Transverse colon (tissue), 4 donors: ENCODE measurements around the gene MRPS33.

Experiments
- CTCF ChIP-seq, 5 experiments: fragments of 200-600 bp in 3 of 5; fragments of 450-650 bp in 2 of 5; sonication (generic) in 3 of 5; IDR thresholded peaks; 1 replicate in 2 of 5; 2 replicates in 3 of 5; pipeline ENCODE4 v1.5.1; 2016 to 2017; ENCODE audit warnings: antibody characterized with exemption in 5 of 5, inconsistent platforms in 3 of 5, mild to moderate bottlenecking in 2 of 5, moderate library complexity in 1 of 5
- EP300 ChIP-seq: sonication (generic); formaldehyde crosslinking; IDR thresholded peaks from one replicate; pipeline ENCODE4 v1.6.1; 2017; ENCODE audit warnings: antibody characterized with exemption, low read depth
- POLR2A ChIP-seq: fragments of 450-650 bp; IDR thresholded peaks from one replicate; pipeline ENCODE4 v1.6.1; 2016; ENCODE audit warnings: antibody characterized with exemption, mild to moderate bottlenecking, moderate library complexity
- POLR2AphosphoS5 ChIP-seq, 3 donors: sonication (generic); formaldehyde crosslinking; IDR thresholded peaks; one replicate each; pipeline ENCODE4 v1.6.1; 2016; ENCODE audit warnings: antibody characterized with exemption in 3 of 3

- TF ChIP-seq POLR2AphosphoS5 (IDR thresholded peaks at IDR 0.05) (no peak), POLR2A (no peak), CTCF (IDR thresholded peaks at IDR 0.05) (no peak), EP300 (no peak)
These were observed 38.9 kb upstream of the MRPS33 start for GRCh38 chr7:141053626-141054025.
